Measurements from ENCODE around the gene AP4M1.

AP4M1 gene

DNA sequence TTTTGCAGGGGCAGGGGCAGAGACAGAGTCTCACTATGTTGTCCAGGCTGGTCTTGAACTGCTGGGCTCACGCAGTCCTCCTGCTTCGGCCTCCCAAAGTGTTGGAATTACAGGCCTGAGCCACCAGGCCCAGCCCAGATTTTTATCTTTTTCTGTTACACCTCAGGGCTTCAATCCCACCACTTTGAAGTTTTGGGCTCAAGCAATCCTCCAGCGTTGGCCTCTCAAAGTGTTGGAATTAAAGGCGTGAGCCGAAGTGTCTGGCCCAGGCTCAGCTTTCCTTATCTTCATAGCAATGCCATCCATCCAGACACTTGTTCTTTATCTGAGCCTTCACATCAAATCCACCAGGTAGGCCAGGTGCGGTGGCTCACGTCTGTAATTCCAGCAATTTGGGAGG lies 13.6 kb downstream of the AP4M1 start:
- no peak overlapping the region for H3K9ac ChIP-seq (ENCODE audit: low read depth, low read length)
- H3K36me3 ChIP-seq (ENCODE audit: insufficient read depth, low read length) = peaks cover 23% of the 10 kb centered on the region
- no peak overlapping the region for H3K4me2 ChIP-seq (ENCODE audit: low read length)
- no peaks in the 10 kb centered on the region for H3K27me3 ChIP-seq (ENCODE audit: control insufficient read depth, insufficient read depth, low read length)
- H3K4me3 ChIP-seq (ENCODE audit: low read length) = no peak overlapping the region
- H3K9me3 ChIP-seq (replicated peaks; ENCODE audit: low read length) = no peaks in the 10 kb centered on the region
- H3K4me1 ChIP-seq (ENCODE audit: control insufficient read depth, insufficient read depth, low read length) = peaks cover 5% of the 10 kb centered on the region

DNA sequence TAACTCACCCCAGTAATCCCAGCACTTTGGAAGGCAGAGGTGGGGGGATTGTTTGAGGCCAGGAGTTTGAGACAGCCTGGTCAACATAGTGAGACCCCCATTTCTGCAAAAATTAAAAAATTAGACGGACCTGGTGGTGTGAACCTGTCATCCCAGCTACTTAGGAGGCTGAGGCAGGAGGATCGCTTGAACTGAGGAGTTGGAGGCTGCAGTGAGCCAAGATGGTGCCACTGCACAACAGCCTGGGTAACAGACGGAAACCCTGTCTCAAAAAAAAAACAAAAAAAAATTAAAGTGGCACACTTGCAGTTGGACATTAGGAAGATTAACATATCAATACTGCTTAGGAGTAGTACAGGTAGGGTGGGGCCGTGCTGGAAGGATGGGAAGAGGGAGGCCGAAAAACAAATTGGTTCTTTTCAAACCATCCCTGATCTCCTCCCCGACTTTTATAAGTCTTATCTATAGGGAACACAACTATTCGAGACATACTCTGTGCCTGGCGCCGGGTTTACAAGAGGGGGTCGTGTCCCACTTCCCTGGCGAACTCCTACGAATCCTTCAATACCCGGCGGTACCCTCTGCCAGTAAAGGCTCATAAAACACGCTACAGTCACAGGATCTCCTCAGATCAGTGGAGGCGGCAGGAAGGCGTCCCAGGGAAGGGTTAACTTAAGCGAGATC lies 17.1 kb downstream of the AP4M1 start:
- peaks cover 13% of the 10 kb centered on the region for H3K4me1 ChIP-seq (ENCODE audit: control insufficient read depth, insufficient read depth, low read length)
- H3K27me3 ChIP-seq (ENCODE audit: control insufficient read depth, insufficient read depth, low read length) = no peaks in the 10 kb centered on the region
- H3K4me3 ChIP-seq (ENCODE audit: low read length) = peak overlapping the region; percentile 76
- H3K4me2 ChIP-seq (ENCODE audit: low read length) = peak overlapping the region; percentile 90
- peaks cover 19% of the 10 kb centered on the region for H3K36me3 ChIP-seq (ENCODE audit: insufficient read depth, low read length)
- no peaks in the 10 kb centered on the region for H3K9me3 ChIP-seq (replicated peaks; ENCODE audit: low read length)
- peak overlapping the region; percentile 85 for H3K9ac ChIP-seq (ENCODE audit: low read depth, low read length)

DNA sequence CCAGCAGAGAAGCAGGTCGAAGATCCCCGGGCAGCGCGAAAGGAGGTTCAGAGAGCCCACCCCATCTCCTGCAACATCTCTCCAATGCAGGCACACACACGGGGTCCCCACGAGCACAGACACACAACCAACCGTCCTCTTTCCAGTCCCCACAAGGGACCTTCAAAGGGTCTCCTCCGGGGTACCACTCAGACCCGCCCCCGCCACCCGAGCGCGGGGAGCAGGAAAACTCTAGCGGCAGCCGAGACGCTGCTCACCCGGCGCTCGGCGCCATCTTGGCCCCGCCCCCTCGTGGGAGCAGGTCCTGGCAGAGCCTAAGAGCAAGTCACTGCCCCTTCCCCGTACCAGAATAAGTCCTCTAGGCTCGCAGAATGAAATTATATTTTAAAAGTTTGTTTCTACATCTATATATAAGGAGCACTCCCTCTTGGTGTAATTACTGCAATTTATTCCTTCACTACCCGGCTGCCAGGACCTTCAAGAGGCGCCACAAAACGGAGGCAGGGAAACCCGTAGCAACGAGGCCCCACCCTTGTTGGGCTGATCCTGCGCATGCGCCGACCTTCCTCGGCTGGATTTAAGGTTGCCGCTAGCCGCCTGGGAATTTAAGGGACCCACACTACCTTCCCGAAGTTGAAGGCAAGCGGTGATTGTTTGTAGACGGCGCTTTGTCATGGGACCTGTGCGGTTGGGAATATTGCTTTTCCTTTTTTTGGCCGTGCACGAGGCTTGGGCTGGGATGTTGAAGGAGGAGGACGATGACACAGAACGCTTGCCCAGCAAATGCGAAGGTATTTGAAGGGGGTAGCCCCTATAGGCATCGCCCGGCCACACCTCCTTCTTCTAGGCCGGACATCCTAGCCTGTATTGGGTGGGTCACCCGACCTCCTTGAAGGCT lies 17.9 kb downstream of the AP4M1 start, which contains the start of the genes CNPY4 and TAF6:
CNPY4 (plus strand) TSS at position 563 of the 898 bp plus-strand sequence; CDS start at position 674, 111 bp downstream.
TAF6 (minus strand) TSS at position 287 of the 898 bp plus-strand sequence. CDS start 5,149 bp downstream, outside the sequence.
- peaks cover 13% of the 10 kb centered on the region for H3K4me1 ChIP-seq (ENCODE audit: control insufficient read depth, insufficient read depth, low read length)
- H3K27me3 ChIP-seq (ENCODE audit: control insufficient read depth, insufficient read depth, low read length) = no peaks in the 10 kb centered on the region
- H3K4me3 ChIP-seq (ENCODE audit: low read length) = peak within 1 kb of the TSS; percentile 76
- no peaks in the 10 kb centered on the region for H3K9me3 ChIP-seq (replicated peaks; ENCODE audit: low read length)
- peak within 1 kb of the TSS; percentile 90 for H3K4me2 ChIP-seq (ENCODE audit: low read length)
- H3K9ac ChIP-seq (ENCODE audit: low read depth, low read length) = peak within 1 kb of the TSS; percentile 85
- H3K36me3 ChIP-seq (ENCODE audit: insufficient read depth, low read length) = peaks cover 15% of the 10 kb centered on the region

DNA sequence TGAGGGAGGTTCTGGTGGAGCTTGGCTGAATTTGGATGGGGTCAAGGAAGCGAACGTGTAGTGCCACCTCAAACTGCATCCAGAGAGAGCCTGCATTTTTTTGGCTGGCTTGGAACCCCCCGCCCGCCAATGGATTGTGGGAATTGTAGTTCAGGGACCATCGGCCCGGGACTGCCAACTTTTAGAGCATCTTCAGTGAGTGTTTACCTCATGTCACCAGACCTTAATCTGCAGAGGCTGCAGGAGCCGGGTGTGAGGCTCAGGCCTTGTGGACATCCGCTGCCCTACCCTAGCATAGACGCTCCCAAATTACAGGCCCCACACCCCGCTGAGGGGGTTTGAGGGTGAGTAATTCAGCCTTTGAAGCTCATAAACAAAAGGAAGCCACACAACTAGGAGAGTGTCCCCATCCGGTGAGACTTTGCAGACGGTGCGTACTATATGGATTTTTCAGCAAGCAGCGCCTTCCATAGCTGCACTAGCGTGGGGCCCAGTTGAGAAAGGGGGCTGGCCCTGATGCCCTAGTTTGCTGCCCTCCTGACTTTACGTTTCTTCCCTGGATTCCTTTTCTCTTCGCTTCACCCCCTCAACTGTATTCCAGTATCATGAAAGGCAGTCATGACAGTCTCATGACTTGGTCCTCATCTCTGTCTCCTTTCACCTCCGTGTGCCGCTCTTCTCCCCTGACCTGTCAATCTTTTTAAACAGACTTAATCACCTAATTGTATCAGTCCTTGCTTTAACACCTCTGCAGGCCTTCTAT lies 18.7 kb downstream of the AP4M1 start:
- Histone ChIP-seq H3K36me3 (ENCODE audit: insufficient read depth, low read length) (peaks cover 17% of the 10 kb centered on the region), H3K4me2 (ENCODE audit: low read length) (peak overlapping the region; percentile 90)

DNA sequence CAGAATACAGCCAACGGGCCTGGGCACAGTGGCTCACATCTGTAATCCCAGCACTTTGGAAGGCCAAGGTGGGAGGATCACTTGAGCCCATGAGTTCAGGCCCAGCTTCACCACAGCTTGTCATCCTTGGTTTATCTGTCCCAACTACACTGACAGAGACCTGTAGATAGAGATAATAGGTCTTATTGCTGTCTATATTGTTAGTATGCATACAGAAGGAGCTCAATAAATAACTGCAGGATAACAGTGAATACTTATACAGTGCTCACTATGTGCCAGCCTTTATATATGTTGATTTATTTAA lies 19.2 kb downstream of the AP4M1 start:
- H3K36me3 ChIP-seq (ENCODE audit: insufficient read depth, low read length) = peaks cover 17% of the 10 kb centered on the region
- H3K9ac ChIP-seq (ENCODE audit: low read depth, low read length) = peak overlapping the region; percentile 85
- H3K4me1 ChIP-seq (ENCODE audit: control insufficient read depth, insufficient read depth, low read length) = peaks cover 13% of the 10 kb centered on the region
- peak overlapping the region; percentile 76 for H3K4me3 ChIP-seq (ENCODE audit: low read length)
- H3K27me3 ChIP-seq (ENCODE audit: control insufficient read depth, insufficient read depth, low read length) = no peaks in the 10 kb centered on the region
- peak overlapping the region; percentile 90 for H3K4me2 ChIP-seq (ENCODE audit: low read length)
- no peaks in the 10 kb centered on the region for H3K9me3 ChIP-seq (replicated peaks; ENCODE audit: low read length)

More for the DNA sequence above, 18.7 kb downstream of the AP4M1 start:
- Histone ChIP-seq H3K4me3 (ENCODE audit: low read length) (peak overlapping the region; percentile 76), H3K9ac (ENCODE audit: low read depth, low read length) (peak overlapping the region; percentile 85), H3K4me1 (ENCODE audit: control insufficient read depth, insufficient read depth, low read length) (peaks cover 13% of the 10 kb centered on the region), H3K27me3 (ENCODE audit: control insufficient read depth, insufficient read depth, low read length) (no peaks in the 10 kb centered on the region), H3K9me3 (replicated peaks; ENCODE audit: low read length) (no peaks in the 10 kb centered on the region)

DNA sequence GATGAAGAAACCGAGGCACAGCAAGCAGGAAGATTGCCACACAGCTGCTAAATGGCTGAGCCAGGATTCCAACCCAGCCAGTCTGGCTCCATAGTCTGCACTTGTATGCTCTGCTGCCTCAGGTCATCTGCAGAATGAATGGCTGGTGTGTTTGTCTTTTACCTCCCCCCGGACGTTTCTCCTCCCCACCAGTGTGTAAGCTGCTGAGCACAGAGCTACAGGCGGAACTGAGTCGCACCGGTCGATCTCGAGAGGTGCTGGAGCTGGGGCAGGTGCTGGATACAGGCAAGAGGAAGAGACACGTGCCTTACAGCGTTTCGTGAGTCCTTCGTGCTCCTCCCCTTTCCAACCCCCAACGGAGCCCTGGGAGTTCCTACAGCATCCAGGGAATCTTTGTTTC lies 20.6 kb downstream of the AP4M1 start:
- no peak overlapping the region for H3K4me3 ChIP-seq (ENCODE audit: low read length)

DNA sequence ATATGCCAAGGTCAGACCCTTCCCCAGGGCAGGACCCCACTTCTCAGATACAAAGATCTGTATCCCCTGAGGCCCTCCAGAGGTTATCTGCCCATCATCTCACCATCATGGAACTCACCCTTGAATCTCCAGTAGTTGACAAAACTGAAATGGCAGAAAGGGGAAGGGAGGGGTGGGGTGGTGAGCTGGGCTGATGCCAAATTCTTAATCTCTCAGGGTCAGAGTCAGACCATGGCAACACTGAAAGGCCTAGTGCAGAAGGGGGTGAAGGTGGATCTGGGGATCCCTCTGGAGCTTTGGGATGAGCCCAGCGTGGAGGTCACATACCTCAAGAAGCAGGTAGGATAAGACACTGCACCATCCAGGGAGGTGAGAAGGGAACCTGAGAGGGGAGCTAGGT lies 21.1 kb downstream of the AP4M1 start:
- Histone ChIP-seq H3K4me1 (ENCODE audit: control insufficient read depth, insufficient read depth, low read length) (peaks cover 16% of the 10 kb centered on the region), H3K4me3 (ENCODE audit: low read length) (no peak overlapping the region), H3K36me3 (ENCODE audit: insufficient read depth, low read length) (peaks cover 17% of the 10 kb centered on the region)

More for the DNA sequence above, 20.6 kb downstream of the AP4M1 start:
- Histone ChIP-seq H3K9ac (ENCODE audit: low read depth, low read length) (no peak overlapping the region), H3K4me1 (ENCODE audit: control insufficient read depth, insufficient read depth, low read length) (peaks cover 16% of the 10 kb centered on the region), H3K36me3 (ENCODE audit: insufficient read depth, low read length) (peaks cover 17% of the 10 kb centered on the region), H3K27me3 (ENCODE audit: control insufficient read depth, insufficient read depth, low read length) (no peaks in the 10 kb centered on the region), H3K4me2 (ENCODE audit: low read length) (no peak overlapping the region), H3K9me3 (replicated peaks; ENCODE audit: low read length) (no peaks in the 10 kb centered on the region)

DNA sequence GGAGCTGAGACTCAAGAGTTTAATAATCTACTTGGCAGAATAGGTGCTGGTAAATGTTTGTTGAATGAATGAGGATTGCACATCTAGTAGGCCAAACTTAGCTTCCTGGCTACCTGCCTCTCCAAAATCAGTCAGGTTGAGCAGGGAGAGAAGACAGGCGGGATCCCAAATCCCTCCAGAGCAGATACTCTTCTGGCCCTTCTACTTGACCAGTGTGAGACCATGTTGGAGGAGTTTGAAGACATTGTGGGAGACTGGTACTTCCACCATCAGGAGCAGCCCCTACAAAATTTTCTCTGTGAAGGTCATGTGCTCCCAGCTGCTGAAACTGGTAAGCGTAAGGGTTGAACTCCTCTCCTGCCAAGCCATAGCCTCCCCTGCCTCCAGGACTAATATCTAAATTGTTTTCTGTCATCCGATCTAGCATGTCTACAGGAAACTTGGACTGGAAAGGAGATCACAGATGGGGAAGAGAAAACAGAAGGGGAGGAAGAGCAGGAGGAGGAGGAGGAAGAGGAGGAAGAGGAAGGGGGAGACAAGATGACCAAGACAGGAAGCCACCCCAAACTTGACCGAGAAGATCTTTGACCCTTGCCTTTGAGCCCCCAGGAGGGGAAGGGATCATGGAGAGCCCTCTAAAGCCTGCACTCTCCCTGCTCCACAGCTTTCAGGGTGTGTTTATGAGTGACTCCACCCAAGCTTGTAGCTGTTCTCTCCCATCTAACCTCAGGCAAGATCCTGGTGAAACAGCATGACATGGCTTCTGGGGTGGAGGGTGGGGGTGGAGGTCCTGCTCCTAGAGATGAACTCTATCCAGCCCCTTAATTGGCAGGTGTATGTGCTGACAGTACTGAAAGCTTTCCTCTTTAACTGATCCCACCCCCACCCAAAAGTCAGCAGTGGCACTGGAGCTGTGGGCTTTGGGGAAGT lies 23.1 kb downstream of the AP4M1 start:
- H3K27me3 ChIP-seq (ENCODE audit: control insufficient read depth, insufficient read depth, low read length) = no peaks in the 10 kb centered on the region
- no peak overlapping the region for H3K4me3 ChIP-seq (ENCODE audit: low read length)
- peaks cover 17% of the 10 kb centered on the region for H3K36me3 ChIP-seq (ENCODE audit: insufficient read depth, low read length)
- H3K9me3 ChIP-seq (replicated peaks; ENCODE audit: low read length) = no peaks in the 10 kb centered on the region
- peaks cover 18% of the 10 kb centered on the region for H3K4me1 ChIP-seq (ENCODE audit: control insufficient read depth, insufficient read depth, low read length)
- H3K9ac ChIP-seq (ENCODE audit: low read depth, low read length) = no peak overlapping the region
- no peak overlapping the region for H3K4me2 ChIP-seq (ENCODE audit: low read length)

More for the DNA sequence above, 21.1 kb downstream of the AP4M1 start:
- H3K4me2 ChIP-seq (ENCODE audit: low read length) = no peak overlapping the region
- no peaks in the 10 kb centered on the region for H3K9me3 ChIP-seq (replicated peaks; ENCODE audit: low read length)
- no peak overlapping the region for H3K9ac ChIP-seq (ENCODE audit: low read depth, low read length)
- H3K27me3 ChIP-seq (ENCODE audit: control insufficient read depth, insufficient read depth, low read length) = no peaks in the 10 kb centered on the region

DNA sequence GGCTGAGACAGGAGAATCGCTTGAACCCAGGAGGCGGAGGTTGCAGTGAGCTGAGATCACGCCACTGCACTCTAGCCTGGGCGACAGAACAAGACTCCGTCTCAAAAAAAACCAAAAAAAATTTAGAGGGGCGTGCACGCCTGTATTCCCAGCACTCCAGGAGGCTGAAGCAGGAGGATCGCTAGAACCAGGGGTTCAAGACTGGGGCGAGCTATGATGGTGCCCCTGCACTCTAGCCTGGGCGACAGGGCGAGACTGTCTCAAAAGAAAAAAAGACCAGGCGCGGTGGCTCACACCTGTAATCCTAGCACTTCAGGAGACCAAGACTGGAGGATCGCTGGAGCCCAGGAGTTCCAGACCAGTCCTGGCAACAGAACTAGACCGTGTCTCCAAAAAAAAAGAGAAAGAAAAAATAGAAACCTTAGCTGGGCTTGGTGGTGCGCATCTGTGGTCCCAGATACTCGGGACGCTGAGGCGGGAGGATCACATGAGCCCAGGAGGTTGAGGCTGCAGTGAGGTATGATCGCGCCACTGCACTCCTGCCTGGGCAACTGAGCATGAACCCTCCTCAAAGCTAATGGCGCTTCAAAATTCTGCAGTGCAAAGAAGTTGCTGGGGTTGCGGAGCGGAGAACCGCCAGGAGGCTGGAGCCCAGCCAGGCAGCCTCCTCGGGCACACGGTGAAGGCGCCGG lies 24.9 kb downstream of the AP4M1 start:
- Histone ChIP-seq H3K36me3 (ENCODE audit: insufficient read depth, low read length) (peaks cover 17% of the 10 kb centered on the region), H3K4me1 (ENCODE audit: control insufficient read depth, insufficient read depth, low read length) (peaks cover 10% of the 10 kb centered on the region), H3K9ac (ENCODE audit: low read depth, low read length) (peak overlapping the region; percentile 98), H3K9me3 (replicated peaks; ENCODE audit: low read length) (no peaks in the 10 kb centered on the region), H3K4me2 (ENCODE audit: low read length) (peak overlapping the region; percentile 99), H3K4me3 (ENCODE audit: low read length) (peak overlapping the region; percentile 100), H3K27me3 (ENCODE audit: control insufficient read depth, insufficient read depth, low read length) (no peaks in the 10 kb centered on the region)

Measured in skeletal muscle satellite cell (primary cell).